Embryonic facial prominence (tissue), 1 donor: ENCODE data around the gene LAMA5.

Source experiments
- DNase-seq: peaks from one replicate; pipeline ENCODE4 v3.0.0-alpha.2; 2016; ENCODE audit errors: extremely low spot score

The LAMA5 gene

GRCh38 chr20:62287759-62288534 lies 79.2 kb downstream of the LAMA5 start:
- DNase-seq: no peak

GRCh38 chr20:62287129-62287528 lies 80.0 kb downstream of the LAMA5 start:
- no peak for DNase-seq

DNA sequence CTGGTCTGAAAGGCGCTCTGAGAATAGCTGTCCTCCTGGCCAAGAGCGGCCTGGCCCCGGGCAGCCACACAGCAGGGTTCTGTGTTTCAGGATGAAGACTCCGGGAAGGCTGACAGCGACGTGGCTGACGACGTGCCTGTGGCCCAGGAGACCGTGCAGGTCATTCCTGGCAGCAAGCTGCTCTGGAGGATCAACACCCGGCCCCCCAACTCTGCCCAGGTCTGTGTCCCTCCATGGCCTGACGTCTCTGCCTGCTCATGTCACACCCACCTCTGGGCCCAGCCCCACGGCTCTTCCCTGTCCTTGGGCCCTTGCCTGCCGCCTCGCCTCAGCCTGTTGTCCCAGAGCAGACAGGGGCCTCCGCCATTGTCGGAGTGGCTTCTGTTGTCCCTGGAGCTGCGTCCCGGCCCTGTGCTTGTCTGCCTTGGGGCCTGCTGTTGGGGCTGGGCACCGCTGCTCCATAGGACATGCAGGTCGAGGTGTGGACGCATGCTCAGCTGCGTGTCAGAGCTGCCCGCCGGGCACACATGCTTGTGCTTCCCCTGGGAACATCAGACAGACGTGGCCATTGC lies 80.5 kb downstream of the LAMA5 start:
- DNase-seq: no peak

- no peak for DNase-seq
These were observed 81.4 kb downstream of the LAMA5 start for GRCh38 chr20:62285722-62286121.

GRCh38 chr20:62285151-62285550 lies 82.0 kb downstream of the LAMA5 start:
- DNase-seq: no peak

DNA sequence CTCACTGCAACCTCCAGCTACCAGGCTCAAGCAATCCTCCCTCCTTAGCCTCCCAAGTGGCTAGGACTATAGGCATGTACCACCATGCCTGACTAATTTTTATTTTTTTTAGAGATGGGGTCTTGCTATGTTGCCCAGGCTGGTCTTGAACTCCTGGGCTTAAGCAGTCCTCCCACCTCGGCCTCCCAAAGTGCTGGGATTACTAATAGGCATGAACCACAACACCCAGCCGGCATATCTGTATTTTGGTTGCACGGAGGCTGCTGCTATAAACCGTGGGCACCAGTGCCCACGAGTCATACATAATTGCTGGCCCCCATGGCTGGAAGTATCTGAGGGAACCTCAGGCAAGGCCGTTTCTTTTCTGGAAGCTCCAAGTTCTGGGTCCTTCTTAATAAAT lies 82.7 kb downstream of the LAMA5 start:
- DNase-seq: no peak

- no peak for DNase-seq
These were observed 84.1 kb downstream of the LAMA5 start for GRCh38 chr20:62282877-62283503.

- no peak for DNase-seq
These were observed 85.0 kb downstream of the LAMA5 start for GRCh38 chr20:62282103-62282502.

- no peak for DNase-seq
These were observed 85.8 kb downstream of the LAMA5 start for GRCh38 chr20:62281161-62281933.

GRCh38 chr20:62280303-62280702 lies 86.8 kb downstream of the LAMA5 start:
- DNase-seq: no peak

GRCh38 chr20:62277253-62277652 lies 89.9 kb downstream of the LAMA5 start:
- no peak for DNase-seq

DNA sequence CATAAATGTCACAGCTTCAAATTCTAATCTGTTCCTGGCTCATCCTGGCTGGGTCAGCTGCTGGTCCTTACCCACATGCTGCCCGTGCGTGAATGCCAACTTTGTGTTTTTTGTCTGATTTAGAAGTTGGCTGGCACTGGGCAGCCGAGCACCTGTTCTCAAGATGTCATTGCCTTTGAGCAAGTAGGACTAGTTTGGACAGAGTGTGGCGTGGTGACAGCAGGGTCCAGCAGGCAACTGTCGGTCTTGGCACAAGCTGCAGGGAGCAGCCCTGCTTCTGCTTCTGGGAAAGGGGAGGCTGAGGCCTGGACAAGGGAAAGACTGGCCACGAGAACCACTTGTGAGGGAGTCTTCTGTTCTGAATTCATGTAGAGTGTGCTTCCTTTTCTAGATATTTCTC lies 90.7 kb downstream of the LAMA5 start:
- no peak for DNase-seq

- DNase-seq: no peak
These were observed 91.9 kb downstream of the LAMA5 start for GRCh38 chr20:62275219-62275618.

- DNase-seq: no peak
These were observed 92.7 kb downstream of the LAMA5 start for GRCh38 chr20:62274332-62274950.

- no peak for DNase-seq
These were observed 93.7 kb downstream of the LAMA5 start for GRCh38 chr20:62273416-62273815.

DNA sequence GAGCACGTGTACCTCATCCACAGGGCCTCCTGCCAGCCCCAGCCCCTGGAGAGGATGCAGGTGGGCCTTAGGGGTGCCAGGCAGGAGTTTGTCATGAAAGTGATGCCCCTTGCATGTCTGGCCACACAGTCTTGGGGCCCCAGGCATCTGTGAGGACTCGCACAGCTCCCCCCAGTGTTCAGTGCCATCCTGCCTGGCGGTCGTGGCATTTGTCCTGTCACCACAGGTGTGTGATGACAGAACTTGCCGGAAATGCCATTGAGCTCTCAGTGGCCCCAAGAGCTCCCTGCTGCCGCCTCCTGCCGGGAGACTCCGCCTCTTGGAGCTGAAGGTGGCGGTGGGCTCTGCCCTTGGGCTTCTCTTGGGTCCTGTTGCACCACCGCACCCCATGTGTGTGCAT lies 94.9 kb downstream of the LAMA5 start:
- DNase-seq: no peak

DNA sequence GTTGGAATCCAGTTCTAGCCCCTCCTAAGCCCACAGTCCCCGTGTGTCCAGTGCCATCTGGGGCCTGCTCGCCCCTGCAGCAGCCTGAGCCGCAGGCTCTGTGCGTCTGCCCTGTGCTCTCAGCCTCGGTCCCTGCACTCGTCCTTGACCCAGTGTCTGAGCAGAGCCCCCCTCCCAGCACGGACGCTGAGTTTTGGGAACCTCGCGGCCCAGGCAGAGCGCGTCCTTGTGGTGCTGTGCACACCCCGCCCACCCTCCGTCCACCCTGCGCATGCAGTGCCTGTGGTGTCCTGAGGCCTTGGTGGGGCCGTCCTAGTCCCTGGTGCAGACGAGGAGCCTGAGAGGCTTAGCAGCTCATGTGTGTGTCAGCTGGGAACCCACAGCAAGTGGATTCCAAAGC lies 97.2 kb downstream of the LAMA5 start:
- DNase-seq: no peak

DNA sequence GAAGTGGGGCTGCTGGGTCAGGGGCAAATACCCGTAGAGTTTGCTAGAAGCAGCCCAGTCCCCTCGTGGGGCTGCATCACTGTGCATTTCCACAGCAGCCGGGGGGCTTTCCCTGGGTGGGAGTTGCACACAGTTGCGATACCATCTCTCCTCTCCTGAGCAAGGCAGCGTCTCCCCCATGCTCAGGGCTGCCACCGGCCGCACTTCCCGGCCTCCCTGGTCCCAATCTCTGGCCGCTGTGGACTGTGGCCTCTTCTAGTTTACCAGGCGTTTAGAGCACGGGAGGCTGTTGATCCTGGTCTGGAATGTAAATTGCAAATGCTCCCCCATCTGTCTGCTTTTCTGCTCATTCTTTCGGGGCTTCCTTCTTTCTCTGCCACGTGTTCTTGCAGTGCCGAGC lies 97.7 kb downstream of the LAMA5 start:
- DNase-seq: no peak

- DNase-seq: no peak
These were observed 98.7 kb downstream of the LAMA5 start for GRCh38 chr20:62268228-62268900.

GRCh38 chr20:62267543-62267942 lies 99.6 kb downstream of the LAMA5 start:
- no peak for DNase-seq

GRCh38 chr20:62266851-62267250 lies 100.3 kb downstream of the LAMA5 start:
- DNase-seq: no peak
